ENCODE data around the gene ZBTB16. TPM values are rescaled to one million over a fixed set of nuclear protein-coding genes. Genes with fewer than 3 reads are reported as not detected.

The ZBTB16 gene
- total and polyA plus RNA-seq, 2 of the 13 experiments (the other 11 are each of a cell fraction or from before 2014, with no cell fraction given) = not detected

DNA sequence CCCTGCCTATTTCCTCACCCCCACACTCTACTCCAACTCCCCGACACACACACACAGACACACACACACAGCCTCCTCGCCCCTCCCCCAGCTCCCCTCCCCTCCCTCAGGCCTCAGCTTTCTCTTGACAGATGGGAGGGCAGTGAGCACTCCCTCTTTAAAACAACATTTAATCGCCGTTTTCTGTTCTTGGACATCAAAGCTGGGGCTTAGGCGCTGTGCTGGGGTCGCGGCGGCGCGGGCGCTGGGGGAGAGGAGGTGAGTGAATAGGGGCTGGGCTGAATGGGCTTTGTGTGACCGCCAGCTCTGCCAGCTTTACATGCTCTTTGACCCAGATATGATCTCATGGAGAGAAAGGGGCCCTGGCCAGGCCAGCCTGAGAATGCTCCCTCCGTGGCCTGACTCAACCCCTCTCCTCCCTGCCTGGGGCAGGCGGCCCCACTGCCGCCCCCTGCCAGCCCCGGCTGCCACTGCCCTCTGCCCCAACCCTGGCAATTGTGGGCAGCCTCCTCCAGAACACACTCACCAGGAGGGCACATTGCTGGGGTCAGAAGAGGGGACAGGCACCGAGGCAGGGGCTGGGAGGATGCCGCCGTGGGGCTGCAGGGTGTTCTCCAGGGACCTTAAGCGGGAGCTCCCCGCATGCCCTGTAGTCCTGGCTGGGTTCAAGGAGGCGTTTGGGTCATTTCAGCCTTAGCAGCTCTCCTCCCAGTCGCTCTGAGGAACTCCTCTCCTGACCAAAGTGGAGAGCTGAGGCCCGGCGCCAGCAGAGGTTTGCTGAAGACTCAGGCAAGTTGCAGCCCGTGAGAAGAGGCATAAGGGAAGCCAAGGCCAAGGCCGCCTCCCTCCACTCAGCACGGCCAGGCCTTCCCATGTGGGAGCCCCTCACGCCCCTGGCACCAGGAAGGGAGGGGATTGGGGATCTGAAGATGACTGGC, 198.4 kb downstream of the ZBTB16 start (continued):
- TF ChIP-seq BCL3 (CRISPR knock-in tag; IDR thresholded peaks at IDR 0.05) = 0 out of 2 replicates have a peak, but pooled peaks have one; percentile 14
- TF ChIP-seq RXRA (CRISPR knock-in tag; IDR thresholded peaks at IDR 0.05) = peak; percentile 81
- 0 out of 2 replicates have a peak, but pooled peaks have one; percentile 20 for TF ChIP-seq TCF7 (IDR thresholded peaks at IDR 0.05; ENCODE audit: low read depth)
- peak; percentile 14; the same call in 1 of the 2 replicates for TF ChIP-seq RARA (CRISPR knock-in tag; IDR thresholded peaks at IDR 0.05)
- TF ChIP-seq, protein P1, sequence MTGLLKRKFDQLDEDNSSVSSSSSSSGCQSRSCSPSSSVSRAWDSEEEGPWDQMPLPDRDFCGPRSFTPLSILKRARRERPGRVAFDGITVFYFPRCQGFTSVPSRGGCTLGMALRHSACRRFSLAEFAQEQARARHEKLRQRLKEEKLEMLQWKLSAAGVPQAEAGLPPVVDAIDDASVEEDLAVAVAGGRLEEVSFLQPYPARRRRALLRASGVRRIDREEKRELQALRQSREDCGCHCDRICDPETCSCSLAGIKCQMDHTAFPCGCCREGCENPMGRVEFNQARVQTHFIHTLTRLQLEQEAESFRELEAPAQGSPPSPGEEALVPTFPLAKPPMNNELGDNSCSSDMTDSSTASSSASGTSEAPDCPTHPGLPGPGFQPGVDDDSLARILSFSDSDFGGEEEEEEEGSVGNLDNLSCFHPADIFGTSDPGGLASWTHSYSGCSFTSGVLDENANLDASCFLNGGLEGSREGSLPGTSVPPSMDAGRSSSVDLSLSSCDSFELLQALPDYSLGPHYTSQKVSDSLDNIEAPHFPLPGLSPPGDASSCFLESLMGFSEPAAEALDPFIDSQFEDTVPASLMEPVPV (CRISPR knock-in tag; IDR thresholded peaks at IDR 0.05) = no peak
- TF ChIP-seq, protein P2, sequence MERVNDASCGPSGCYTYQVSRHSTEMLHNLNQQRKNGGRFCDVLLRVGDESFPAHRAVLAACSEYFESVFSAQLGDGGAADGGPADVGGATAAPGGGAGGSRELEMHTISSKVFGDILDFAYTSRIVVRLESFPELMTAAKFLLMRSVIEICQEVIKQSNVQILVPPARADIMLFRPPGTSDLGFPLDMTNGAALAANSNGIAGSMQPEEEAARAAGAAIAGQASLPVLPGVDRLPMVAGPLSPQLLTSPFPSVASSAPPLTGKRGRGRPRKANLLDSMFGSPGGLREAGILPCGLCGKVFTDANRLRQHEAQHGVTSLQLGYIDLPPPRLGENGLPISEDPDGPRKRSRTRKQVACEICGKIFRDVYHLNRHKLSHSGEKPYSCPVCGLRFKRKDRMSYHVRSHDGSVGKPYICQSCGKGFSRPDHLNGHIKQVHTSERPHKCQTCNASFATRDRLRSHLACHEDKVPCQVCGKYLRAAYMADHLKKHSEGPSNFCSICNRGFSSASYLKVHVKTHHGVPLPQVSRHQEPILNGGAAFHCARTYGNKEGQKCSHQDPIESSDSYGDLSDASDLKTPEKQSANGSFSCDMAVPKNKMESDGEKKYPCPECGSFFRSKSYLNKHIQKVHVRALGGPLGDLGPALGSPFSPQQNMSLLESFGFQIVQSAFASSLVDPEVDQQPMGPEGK (CRISPR knock-in tag; IDR thresholded peaks at IDR 0.05) = no peak
- 0 out of 2 replicates have a peak, but pooled peaks have one; percentile 28 for TF ChIP-seq RAD21 (CRISPR knock-in tag; IDR thresholded peaks at IDR 0.05)
- TF ChIP-seq UBTF (CRISPR knock-in tag; IDR thresholded peaks at IDR 0.05) = peak; percentile 32; the same call in 1 of the 2 replicates
- TF ChIP-seq ZBTB7B (CRISPR knock-in tag; IDR thresholded peaks at IDR 0.05) = 0 out of 2 replicates have a peak, but pooled peaks have one; percentile 19
- TF ChIP-seq PPARG (CRISPR knock-in tag; conservative IDR thresholded peaks at IDR 0.05) = peak; percentile 87
- TF ChIP-seq HIC2 (CRISPR knock-in tag; IDR thresholded peaks at IDR 0.05; ENCODE audit: low read depth) = peak; percentile 33; the same call in 1 of the 2 replicates
- peak; percentile 92 for TF ChIP-seq HNRNPL (IDR thresholded peaks at IDR 0.05; ENCODE audit: low read depth, low read length)
- 0 out of 2 replicates have a peak, but pooled peaks have one; percentile 15 for TF ChIP-seq FOSL2 (CRISPR knock-in tag; IDR thresholded peaks at IDR 0.05)
- TF ChIP-seq DR1 (CRISPR knock-in tag; IDR thresholded peaks at IDR 0.05) = 0 out of 2 replicates have a peak, but pooled peaks have one; percentile 14
- TF ChIP-seq CTCF (CRISPR knock-in tag; IDR thresholded peaks at IDR 0.05) = peak; percentile 56
- TF ChIP-seq ZFY (CRISPR knock-in tag; IDR thresholded peaks at IDR 0.05) = no peak
- TF ChIP-seq ZKSCAN5 (CRISPR knock-in tag; IDR thresholded peaks at IDR 0.05) = peak; percentile 81

All from HepG2 (cell line).